ENCODE measurements around the gene CRACR2B. TPM values are rescaled to one million over a fixed set of nuclear protein-coding genes. Genes with fewer than 3 reads are reported as not detected.

Gene CRACR2B
- total RNA-seq, 2 experiments from 2014 or later = 17.2 to 18.7 TPM

DNA sequence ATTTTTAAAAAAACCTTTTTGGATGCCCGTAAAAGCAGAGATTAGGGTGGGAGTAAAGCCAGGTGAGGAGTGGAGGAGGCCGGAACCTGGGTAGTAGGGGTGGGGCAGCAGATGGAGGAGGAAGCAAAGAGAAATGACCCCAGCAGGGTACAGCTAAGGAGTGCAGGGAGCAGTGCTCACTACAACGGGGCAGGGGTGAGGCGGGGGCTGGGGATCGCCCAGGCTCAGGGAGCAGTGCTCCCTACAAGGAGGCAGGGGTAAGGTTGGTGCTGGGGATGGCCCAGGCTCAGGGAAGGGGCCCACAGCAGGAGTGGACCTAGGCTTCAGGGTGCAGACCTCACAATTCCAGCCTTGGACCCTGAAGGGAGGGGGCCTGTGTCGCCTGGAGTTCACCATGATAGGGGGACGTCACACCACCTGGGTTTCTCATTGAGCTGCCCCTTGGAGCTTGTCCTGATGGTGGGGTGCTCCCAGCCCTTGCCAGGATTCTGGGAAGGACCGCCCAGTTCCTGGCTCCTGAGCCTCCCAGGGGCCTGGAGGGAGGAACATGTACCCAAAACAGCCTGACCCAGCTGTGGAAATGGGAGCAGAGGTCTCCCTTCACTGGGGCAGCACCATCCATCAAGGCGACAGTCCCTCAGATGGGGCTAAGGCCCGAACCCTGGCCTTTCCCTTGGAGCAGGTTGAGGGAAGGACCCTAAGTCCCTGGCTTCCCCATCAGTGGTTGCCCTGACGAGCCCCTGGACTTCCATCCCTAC lies 11.9 kb upstream of the CRACR2B start:
- no peaks in the 10 kb centered on the region for H3K9me3 Mint-ChIP-seq (ENCODE audit: insufficient read depth)
- H3K4me3 Mint-ChIP-seq = no peak overlapping the region
- peaks cover 29% of the 10 kb centered on the region for H3K4me1 Mint-ChIP-seq (ENCODE audit: low read depth)
- no peak overlapping the region for H3K27ac Mint-ChIP-seq
- peaks cover 26% of the 10 kb centered on the region for H3K36me3 Mint-ChIP-seq (ENCODE audit: low read depth)
- no peaks in the 10 kb centered on the region for H3K27me3 Mint-ChIP-seq (ENCODE audit: low read depth)
- ATAC-seq (no peak), DNase-seq (no peak)
- ChIA-PET CTCF (interaction anchor here (0.9 kb wide), 1 partner anchor 17 kb away, joined by 3 read pairs; the partner anchor contains the start of gene CD151), POLR2A (interaction anchor here (1.2 kb wide), 1 partner anchor 121 kb away, joined by 4 read pairs; the partner anchor contains the start of genes DEAF1 and TMEM80)

DNA sequence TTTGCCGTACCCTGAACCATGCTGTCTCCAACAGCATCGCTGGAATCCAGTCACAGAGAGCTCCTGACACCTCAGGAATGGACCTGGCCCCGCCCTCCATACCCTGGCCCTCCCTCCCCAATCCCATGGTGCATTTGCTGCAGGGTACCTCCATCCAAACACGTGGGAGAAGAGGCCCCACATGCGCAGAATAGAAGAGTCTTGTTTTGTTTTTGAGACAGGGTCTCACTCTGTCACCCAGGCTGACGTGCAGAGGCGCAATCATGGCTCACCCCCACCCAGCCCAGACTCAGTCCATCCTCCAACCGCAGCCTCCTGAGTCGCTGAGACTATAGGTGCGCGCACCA lies 11.3 kb upstream of the CRACR2B start:
- ChIA-PET CTCF (interaction anchor here (0.9 kb wide), 1 partner anchor 16 kb away, joined by 3 read pairs; the partner anchor contains the start of gene CD151), POLR2A (interaction anchor here (1.2 kb wide), 1 partner anchor 121 kb away, joined by 4 read pairs; the partner anchor contains the start of genes DEAF1 and TMEM80)
- no peaks in the 10 kb centered on the region for H3K27me3 Mint-ChIP-seq (ENCODE audit: low read depth)
- H3K4me3 Mint-ChIP-seq = no peak overlapping the region
- H3K27ac Mint-ChIP-seq = no peak overlapping the region
- H3K4me1 Mint-ChIP-seq (ENCODE audit: low read depth) = peaks cover 28% of the 10 kb centered on the region
- no peak for DNase-seq
- no peak for ATAC-seq
- H3K9me3 Mint-ChIP-seq (ENCODE audit: insufficient read depth) = no peaks in the 10 kb centered on the region
- peaks cover 21% of the 10 kb centered on the region for H3K36me3 Mint-ChIP-seq (ENCODE audit: low read depth)

DNA sequence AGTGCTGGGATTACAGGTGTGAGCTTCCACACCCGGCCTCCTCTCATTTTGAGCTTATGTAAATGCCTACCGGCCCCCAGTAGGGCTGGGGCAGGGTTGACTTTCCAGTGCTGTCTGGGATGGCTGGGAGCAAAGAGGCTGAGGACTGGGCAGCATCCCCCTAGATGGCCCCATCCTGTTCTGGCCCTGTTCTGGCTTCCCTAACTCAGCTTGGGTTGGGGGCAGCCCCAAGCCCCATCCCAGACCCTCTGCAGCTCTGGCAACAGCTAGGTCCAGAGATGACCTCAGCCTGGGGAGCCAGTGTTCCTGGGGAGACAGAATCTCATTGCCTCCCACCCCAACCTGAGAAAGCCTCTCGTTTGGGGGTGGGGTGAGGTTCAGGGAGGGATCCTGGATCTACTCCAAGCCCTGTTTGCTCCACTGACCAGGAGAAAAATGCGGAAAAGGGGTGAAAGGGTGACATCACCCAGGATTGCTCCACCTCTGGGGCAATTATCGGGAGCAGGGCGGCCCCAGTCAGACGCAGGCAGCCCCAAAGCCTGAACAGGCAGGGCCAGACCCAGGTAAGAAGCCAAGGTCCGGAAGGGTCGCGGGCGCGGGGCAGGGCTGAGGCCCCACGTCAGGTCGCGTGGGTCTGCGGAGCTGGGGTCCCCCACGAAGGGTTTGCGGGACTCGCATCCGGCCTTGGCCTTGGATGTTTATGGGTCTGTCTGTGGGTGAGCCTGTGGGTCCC lies 9.2 kb upstream of the CRACR2B start, which contains the start of gene PNPLA2:
Gene PNPLA2, plus strand, starts transcription at position 519 of the 733 bp plus-strand sequence. CDS start 805 bp downstream, outside the sequence.
- Mint-ChIP-seq H3K27me3 (ENCODE audit: low read depth) (no peaks in the 10 kb centered on the region), H3K4me3 (peak within 1 kb of the TSS; percentile 80), H3K36me3 (ENCODE audit: low read depth) (peaks cover 6% of the 10 kb centered on the region), H3K4me1 (ENCODE audit: low read depth) (peaks cover 17% of the 10 kb centered on the region), H3K9me3 (ENCODE audit: insufficient read depth) (no peaks in the 10 kb centered on the region), H3K27ac (peak within 1 kb of the TSS; percentile 77)
- ChIA-PET CTCF (interaction anchor here (1.0 to 1.6 kb wide), 2 partner anchors 14 kb away, joined by 4 to 9 read pairs; partner anchors contain the start of genes CD151 and PIDD1), POLR2A (interaction anchor here (0.9 to 2.9 kb wide), 6 partner anchors 10 to 611 kb away, joined by 3 to 31 read pairs (median 9); partner anchors contain the start of genes BET1L, CD151, CRACR2B and PIDD1)
- ATAC-seq = no peak
- DNase-seq = no peak

DNA sequence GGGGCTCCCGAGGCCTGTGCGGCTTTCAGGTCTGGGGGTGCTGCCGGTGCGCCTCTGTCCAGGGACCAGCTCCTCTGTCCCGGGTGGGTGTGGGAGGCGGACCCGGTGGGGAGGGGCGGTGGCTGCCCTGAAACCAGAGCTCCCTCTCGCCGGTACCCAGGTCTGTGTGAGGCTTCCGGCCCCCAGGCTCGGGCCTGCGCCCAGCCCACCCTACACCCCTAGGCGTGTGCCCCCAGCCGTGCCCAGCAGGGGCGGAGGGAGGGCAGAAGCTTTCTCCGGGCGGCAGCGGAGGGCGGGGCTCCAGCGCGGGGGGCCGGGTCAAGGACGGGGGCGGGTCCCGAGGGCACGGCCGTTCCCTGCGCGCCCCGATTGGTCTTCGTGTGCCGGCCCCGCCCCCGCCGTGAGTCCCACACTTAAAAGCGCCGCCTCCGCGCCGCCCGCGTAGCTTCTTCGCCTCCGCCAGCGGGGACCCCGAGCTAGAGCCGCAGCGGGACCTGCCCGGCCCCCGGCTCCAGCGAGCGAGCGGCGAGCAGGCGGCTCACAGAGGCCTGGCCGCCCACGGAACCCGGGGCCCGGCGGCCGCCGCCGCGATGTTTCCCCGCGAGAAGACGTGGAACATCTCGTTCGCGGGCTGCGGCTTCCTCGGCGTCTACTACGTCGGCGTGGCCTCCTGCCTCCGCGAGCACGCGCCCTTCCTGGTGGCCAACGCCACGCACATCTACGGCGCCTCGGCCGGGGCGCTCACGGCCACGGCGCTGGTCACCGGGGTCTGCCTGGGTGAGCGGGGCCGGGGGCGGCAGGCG lies 8.4 kb upstream of the CRACR2B start:
- H3K4me1 Mint-ChIP-seq (ENCODE audit: low read depth) = peaks cover 17% of the 10 kb centered on the region
- H3K36me3 Mint-ChIP-seq (ENCODE audit: low read depth) = peaks cover 5% of the 10 kb centered on the region
- CTCF ChIA-PET = interaction anchor here (0.8 to 1.6 kb wide), 5 partner anchors 8 to 24 kb away, joined by 3 to 9 read pairs (median 4); partner anchors contain the start of genes CD151, PIDD1, RPLP2 and TSPAN4
- peak overlapping the region; percentile 80 for H3K4me3 Mint-ChIP-seq
- DNase-seq (peak; percentile 93), ATAC-seq (peak; percentile 77)
- POLR2A ChIA-PET = interaction anchor here (0.9 to 2.9 kb wide), 6 partner anchors 10 to 612 kb away, joined by 3 to 31 read pairs (median 9); partner anchors contain the start of genes BET1L, CD151, CRACR2B and PIDD1
- H3K27me3 Mint-ChIP-seq (ENCODE audit: low read depth) = no peaks in the 10 kb centered on the region
- H3K27ac Mint-ChIP-seq = peak overlapping the region; percentile 77
- no peaks in the 10 kb centered on the region for H3K9me3 Mint-ChIP-seq (ENCODE audit: insufficient read depth)

DNA sequence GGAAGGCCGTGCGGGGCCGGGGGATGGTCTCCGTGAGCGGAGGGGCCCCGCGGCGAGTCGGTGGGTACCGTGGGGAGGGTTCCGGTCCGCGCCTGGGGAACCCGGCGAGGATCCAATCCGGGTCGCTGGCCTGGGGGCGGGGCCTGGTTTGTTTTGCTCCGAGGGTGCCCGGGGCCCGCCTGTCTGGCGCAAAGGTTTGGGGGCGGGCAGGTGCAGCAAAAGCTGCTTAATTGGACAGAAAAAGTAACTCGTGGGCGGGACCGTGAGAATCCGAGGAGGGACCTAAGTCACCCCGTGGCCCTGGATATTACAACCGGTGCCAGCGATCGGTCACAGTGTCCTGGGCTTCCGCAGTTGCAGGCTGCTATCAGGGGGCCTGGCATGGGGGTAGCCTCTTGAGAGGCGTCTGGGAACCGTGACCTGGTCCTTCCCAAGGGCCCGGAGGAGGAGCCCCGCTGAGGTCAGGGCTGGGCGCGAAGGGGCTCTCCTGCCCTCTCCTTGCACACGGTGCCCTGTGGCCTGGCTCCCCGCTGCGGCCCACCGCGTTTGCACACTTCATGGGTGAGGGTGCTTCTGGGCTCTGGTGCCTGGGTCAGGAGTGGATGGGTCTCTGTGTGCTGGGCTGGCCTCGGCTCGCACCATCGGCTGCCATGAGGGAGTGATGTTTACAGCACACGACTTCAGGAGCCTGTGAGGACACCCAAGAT lies 7.6 kb upstream of the CRACR2B start:
- peak; percentile 77 for ATAC-seq
- Mint-ChIP-seq H3K9me3 (ENCODE audit: insufficient read depth) (no peaks in the 10 kb centered on the region), H3K4me3 (peak overlapping the region; percentile 80), H3K27ac (peak overlapping the region; percentile 78), H3K27me3 (ENCODE audit: low read depth) (no peaks in the 10 kb centered on the region), H3K4me1 (ENCODE audit: low read depth) (peaks cover 17% of the 10 kb centered on the region), H3K36me3 (ENCODE audit: low read depth) (peaks cover 9% of the 10 kb centered on the region)
- CTCF ChIA-PET = interaction anchor here (0.8 to 1.6 kb wide), 5 partner anchors 9 to 23 kb away, joined by 3 to 9 read pairs (median 4); partner anchors contain the start of genes CD151, PIDD1, RPLP2 and TSPAN4
- peak; percentile 97 for DNase-seq
- POLR2A ChIA-PET = interaction anchor here (0.6 to 2.9 kb wide), 7 partner anchors 10 to 24 kb away, joined by 3 to 31 read pairs (median 9); partner anchors contain the start of genes CD151, CRACR2B, PIDD1 and POLR2L

DNA sequence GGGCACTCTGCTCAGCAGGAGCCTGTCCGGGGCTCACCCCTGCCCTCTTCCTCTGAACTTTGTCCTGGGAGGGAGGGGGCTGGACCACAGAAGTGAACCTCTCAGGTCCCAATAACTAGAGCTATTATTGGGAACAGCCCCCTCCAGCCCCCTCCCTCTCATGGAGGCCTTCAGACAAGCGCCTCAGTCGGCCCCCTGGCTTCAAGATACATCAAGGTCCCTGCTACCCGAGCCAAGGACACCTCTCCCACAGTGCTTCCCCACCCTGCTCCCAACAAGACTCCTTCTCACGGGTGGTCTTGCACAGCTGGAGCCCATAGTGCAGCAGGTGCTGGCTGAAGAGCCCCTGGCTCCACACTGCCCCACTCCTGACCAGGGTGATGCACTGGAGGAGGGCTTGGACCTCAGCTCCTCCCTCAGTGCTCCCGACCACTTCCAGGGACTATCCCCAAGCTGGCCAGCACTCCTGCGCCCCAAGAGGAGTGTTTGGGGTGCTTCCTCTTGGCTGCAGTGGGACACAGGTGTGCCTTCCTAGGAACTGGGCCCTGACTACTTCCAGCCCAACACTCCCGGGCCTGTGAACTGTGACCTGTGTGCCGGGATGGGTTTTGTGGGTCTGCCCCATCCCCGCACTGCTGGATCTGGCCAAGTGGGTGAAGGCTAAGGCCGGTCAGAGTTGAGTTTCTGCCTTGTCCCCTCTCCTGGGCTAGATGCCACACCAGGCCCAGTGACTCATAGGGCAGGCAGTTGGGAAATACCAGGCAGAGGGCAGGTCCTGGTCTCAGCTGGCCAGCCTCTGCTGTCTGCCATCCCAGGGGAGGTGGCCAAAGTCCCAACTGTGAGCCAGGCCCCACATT lies 6.8 kb upstream of the CRACR2B start:
- Mint-ChIP-seq H3K27me3 (ENCODE audit: low read depth) (no peaks in the 10 kb centered on the region), H3K4me1 (ENCODE audit: low read depth) (peaks cover 17% of the 10 kb centered on the region), H3K27ac (peak overlapping the region; percentile 78), H3K9me3 (ENCODE audit: insufficient read depth) (no peaks in the 10 kb centered on the region), H3K36me3 (ENCODE audit: low read depth) (peaks cover 15% of the 10 kb centered on the region), H3K4me3 (peak overlapping the region; percentile 80)
- ATAC-seq = no peak
- no peak for DNase-seq
- POLR2A ChIA-PET = interaction anchor here (0.6 to 2.9 kb wide), 4 partner anchors 10 to 24 kb away, joined by 3 to 31 read pairs (median 16); partner anchors contain the start of genes CD151, CRACR2B and RPLP2
- CTCF ChIA-PET = interaction anchor here (1.3 to 1.6 kb wide), 3 partner anchors 9 to 27 kb away, joined by 3 to 9 read pairs (median 6); partner anchors contain the start of gene CD151

DNA sequence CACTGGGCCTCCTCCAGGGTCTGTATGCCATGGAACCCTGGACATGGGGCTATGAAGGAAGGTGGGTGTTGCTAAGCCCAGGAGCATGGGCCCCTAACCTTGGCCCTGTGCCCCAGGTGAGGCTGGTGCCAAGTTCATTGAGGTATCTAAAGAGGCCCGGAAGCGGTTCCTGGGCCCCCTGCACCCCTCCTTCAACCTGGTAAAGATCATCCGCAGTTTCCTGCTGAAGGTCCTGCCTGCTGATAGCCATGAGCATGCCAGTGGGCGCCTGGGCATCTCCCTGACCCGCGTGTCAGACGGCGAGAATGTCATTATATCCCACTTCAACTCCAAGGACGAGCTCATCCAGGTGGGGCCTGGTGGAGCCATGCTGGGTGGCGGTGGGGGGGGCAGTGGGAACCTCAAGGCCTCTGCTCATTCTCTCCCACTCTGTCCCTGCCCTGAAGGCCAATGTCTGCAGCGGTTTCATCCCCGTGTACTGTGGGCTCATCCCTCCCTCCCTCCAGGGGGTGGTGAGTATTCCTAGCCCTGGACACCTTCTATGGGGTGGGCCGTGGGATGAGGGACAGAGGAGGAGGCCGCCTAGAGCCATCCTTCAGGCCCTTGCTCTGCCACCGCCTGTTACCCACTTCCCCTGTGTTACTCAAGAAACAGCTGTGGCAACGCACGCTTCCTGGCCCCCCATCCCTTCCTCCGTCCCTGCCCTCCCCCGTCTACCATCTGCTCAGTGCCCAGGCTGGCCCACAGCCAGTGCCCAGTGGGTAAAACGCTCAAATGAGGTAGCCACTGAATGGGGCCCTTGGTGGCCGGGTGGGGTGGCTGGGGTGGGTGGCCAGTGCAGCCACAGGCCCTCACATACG lies 6.0 kb upstream of the CRACR2B start:
- H3K27me3 Mint-ChIP-seq (ENCODE audit: low read depth) = no peaks in the 10 kb centered on the region
- no peak for DNase-seq
- peaks cover 15% of the 10 kb centered on the region for H3K36me3 Mint-ChIP-seq (ENCODE audit: low read depth)
- ChIA-PET POLR2A (interaction anchor here (0.9 to 2.9 kb wide), 4 partner anchors 11 to 22 kb away, joined by 3 to 27 read pairs (median 3); partner anchors contain the start of genes CD151 and RPLP2), CTCF (interaction anchor here (1.0 to 1.3 kb wide), 2 partner anchors 11 to 26 kb away, joined by 3 read pairs; no protein-coding TSS in a partner anchor)
- no peaks in the 10 kb centered on the region for H3K9me3 Mint-ChIP-seq (ENCODE audit: insufficient read depth)
- H3K27ac Mint-ChIP-seq = peak overlapping the region; percentile 34
- no peak for ATAC-seq
- H3K4me3 Mint-ChIP-seq = peak overlapping the region; percentile 80
- H3K4me1 Mint-ChIP-seq (ENCODE audit: low read depth) = peaks cover 22% of the 10 kb centered on the region

DNA sequence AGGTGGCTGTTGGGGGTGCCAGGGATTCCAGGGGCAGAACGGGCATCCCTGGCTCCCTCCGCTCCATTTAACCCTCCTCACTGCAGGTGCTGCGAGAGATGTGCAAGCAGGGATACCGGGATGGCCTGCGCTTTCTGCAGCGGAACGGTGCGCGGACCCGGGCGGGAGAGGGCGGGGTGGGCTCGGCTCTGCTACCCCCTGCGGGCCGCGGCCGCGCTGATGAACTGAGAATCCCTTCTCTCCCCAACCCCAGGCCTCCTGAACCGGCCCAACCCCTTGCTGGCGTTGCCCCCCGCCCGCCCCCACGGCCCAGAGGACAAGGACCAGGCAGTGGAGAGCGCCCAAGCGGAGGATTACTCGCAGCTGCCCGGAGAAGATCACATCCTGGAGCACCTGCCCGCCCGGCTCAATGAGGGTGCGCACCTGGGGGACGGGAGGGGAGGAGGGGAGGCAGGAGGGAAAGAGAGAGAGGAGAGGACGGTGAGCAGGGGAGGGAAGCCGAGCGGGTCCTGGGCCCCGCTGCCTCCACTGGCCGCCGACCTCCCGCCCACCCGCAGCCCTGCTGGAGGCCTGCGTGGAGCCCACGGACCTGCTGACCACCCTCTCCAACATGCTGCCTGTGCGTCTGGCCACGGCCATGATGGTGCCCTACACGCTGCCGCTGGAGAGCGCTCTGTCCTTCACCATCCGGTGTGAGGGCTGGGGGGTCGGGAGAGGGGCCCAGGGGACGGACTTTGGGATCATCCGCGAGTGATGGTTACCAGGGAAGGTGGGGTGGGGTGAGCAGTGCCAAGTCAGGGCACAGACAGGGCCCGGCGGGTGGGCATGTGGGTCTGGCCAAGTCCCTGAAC lies 4.1 kb upstream of the CRACR2B start:
- DNase-seq (no peak), ATAC-seq (no peak)
- Mint-ChIP-seq H3K27ac (no peak overlapping the region), H3K9me3 (ENCODE audit: insufficient read depth) (no peaks in the 10 kb centered on the region), H3K27me3 (ENCODE audit: low read depth) (peaks cover 9% of the 10 kb centered on the region), H3K4me1 (ENCODE audit: low read depth) (peaks cover 33% of the 10 kb centered on the region), H3K36me3 (ENCODE audit: low read depth) (peaks cover 17% of the 10 kb centered on the region), H3K4me3 (no peak overlapping the region)
- ChIA-PET CTCF (no interaction called here), POLR2A (no interaction called here)
